IPS-15b (cell line): Measurements from ENCODE around the gene TSHZ2.
"Not testable (repeated sequence)": the region's sequence is repeated elsewhere in the genome, so short reads cannot be mapped to it uniquely, and the experiment has no call there.

ENCODE experiments used
- H3K27me3 ChIP-seq: one replicate; pipeline ENCODE4 v1.6.1; 2013; ENCODE audit warnings: low read length; ENCODE audit not compliant: control insufficient read depth, insufficient read depth
- H3K36me3 ChIP-seq: one replicate; pipeline ENCODE4 v1.6.1; 2013; ENCODE audit warnings: low read length; ENCODE audit not compliant: control insufficient read depth, insufficient read depth
- H3K4me1 ChIP-seq: one replicate; pipeline ENCODE4 v1.6.1; 2013; ENCODE audit warnings: mild to moderate bottlenecking, low read length; ENCODE audit not compliant: control insufficient read depth, insufficient read depth
- H3K4me3 ChIP-seq: one replicate; pipeline ENCODE4 v1.5.1; 2013; ENCODE audit warnings: low read depth, low read length
- H3K9ac ChIP-seq: one replicate; pipeline ENCODE4 v1.6.1; 2013; ENCODE audit warnings: low read depth, mild to moderate bottlenecking, low read length
- H3K9me3 ChIP-seq: one replicate; pipeline ENCODE4 v1.6.1; 2013; ENCODE audit warnings: mild to moderate bottlenecking, low read length; ENCODE audit not compliant: control insufficient read depth, insufficient read depth

The TSHZ2 gene

GRCh38 chr20:53020376-53020775, 48.2 kb downstream of the TSHZ2 start:
- Histone ChIP-seq H3K4me3 (no peak overlapping the region), H3K4me1 (no peaks in the 10 kb centered on the region), H3K9ac (no peak overlapping the region), H3K27me3 (no peaks in the 10 kb centered on the region), H3K9me3 (no peaks in the 10 kb centered on the region), H3K36me3 (no peaks in the 10 kb centered on the region)

GRCh38 chr20:53020834-53021233, 48.7 kb downstream of the TSHZ2 start:
- H3K9me3 ChIP-seq, result no peaks in the 10 kb centered on the region
- no peak overlapping the region for H3K9ac ChIP-seq
- no peaks in the 10 kb centered on the region for H3K4me1 ChIP-seq
- no peaks in the 10 kb centered on the region for H3K36me3 ChIP-seq
- no peak overlapping the region for H3K4me3 ChIP-seq
- no peaks in the 10 kb centered on the region for H3K27me3 ChIP-seq

GRCh38 chr20:53021934-53022333, 49.8 kb downstream of the TSHZ2 start:
- H3K4me1 ChIP-seq, result no peaks in the 10 kb centered on the region
- H3K9me3 ChIP-seq, result no peaks in the 10 kb centered on the region
- no peak overlapping the region for H3K9ac ChIP-seq
- H3K36me3 ChIP-seq, result no peaks in the 10 kb centered on the region
- no peaks in the 10 kb centered on the region for H3K27me3 ChIP-seq
- H3K4me3 ChIP-seq, result no peak overlapping the region

- Histone ChIP-seq H3K9me3 (no peaks in the 10 kb centered on the region), H3K4me1 (no peaks in the 10 kb centered on the region), H3K9ac (no peak overlapping the region), H3K36me3 (no peaks in the 10 kb centered on the region), H3K4me3 (no peak overlapping the region), H3K27me3 (no peaks in the 10 kb centered on the region)
Observed at GRCh38 chr20:53023732-53024520, 51.8 kb downstream of the TSHZ2 start.

- H3K9me3 ChIP-seq, H3K4me3 ChIP-seq, H3K36me3 ChIP-seq, H3K27me3 ChIP-seq, H3K4me1 ChIP-seq, H3K9ac ChIP-seq: not testable (repeated sequence)
Observed at GRCh38 chr20:53024653-53025052, 52.5 kb downstream of the TSHZ2 start.

- H3K9ac ChIP-seq, result no peak overlapping the region
- no peaks in the 10 kb centered on the region for H3K4me1 ChIP-seq
- H3K36me3 ChIP-seq, result no peaks in the 10 kb centered on the region
- H3K4me3 ChIP-seq, result no peak overlapping the region
- no peaks in the 10 kb centered on the region for H3K27me3 ChIP-seq
- H3K9me3 ChIP-seq, result no peaks in the 10 kb centered on the region
Observed at GRCh38 chr20:53027089-53027488, 54.9 kb downstream of the TSHZ2 start.

GRCh38 chr20:53028337-53029007, 56.3 kb downstream of the TSHZ2 start:
- Histone ChIP-seq H3K4me1 (no peaks in the 10 kb centered on the region), H3K9ac (no peak overlapping the region), H3K4me3 (no peak overlapping the region), H3K36me3 (no peaks in the 10 kb centered on the region), H3K9me3 (no peaks in the 10 kb centered on the region), H3K27me3 (no peaks in the 10 kb centered on the region)

GRCh38 chr20:53030061-53030460, 57.9 kb downstream of the TSHZ2 start:
- Histone ChIP-seq H3K9ac (no peak overlapping the region), H3K27me3 (no peaks in the 10 kb centered on the region), H3K4me3 (no peak overlapping the region), H3K9me3 (no peaks in the 10 kb centered on the region), H3K4me1 (no peaks in the 10 kb centered on the region), H3K36me3 (no peaks in the 10 kb centered on the region)

- H3K4me1 ChIP-seq, result no peaks in the 10 kb centered on the region
- H3K4me3 ChIP-seq, result no peak overlapping the region
- H3K36me3 ChIP-seq, result no peaks in the 10 kb centered on the region
- H3K27me3 ChIP-seq, result no peaks in the 10 kb centered on the region
- H3K9ac ChIP-seq, result no peak overlapping the region
- H3K9me3 ChIP-seq, result no peaks in the 10 kb centered on the region
Observed at GRCh38 chr20:53032046-53032445, 59.9 kb downstream of the TSHZ2 start.

GRCh38 chr20:53032478-53032932, 60.3 kb downstream of the TSHZ2 start:
- Histone ChIP-seq H3K4me1 (no peaks in the 10 kb centered on the region), H3K9ac (no peak overlapping the region), H3K4me3 (no peak overlapping the region), H3K27me3 (no peaks in the 10 kb centered on the region), H3K36me3 (no peaks in the 10 kb centered on the region), H3K9me3 (no peaks in the 10 kb centered on the region)

GRCh38 chr20:53033176-53033575, 61.0 kb downstream of the TSHZ2 start:
- H3K36me3 ChIP-seq, result no peaks in the 10 kb centered on the region
- no peaks in the 10 kb centered on the region for H3K4me1 ChIP-seq
- no peaks in the 10 kb centered on the region for H3K9me3 ChIP-seq
- no peak overlapping the region for H3K9ac ChIP-seq
- no peaks in the 10 kb centered on the region for H3K27me3 ChIP-seq
- no peak overlapping the region for H3K4me3 ChIP-seq

GRCh38 chr20:53034899-53035298, 62.7 kb downstream of the TSHZ2 start:
- H3K4me1 ChIP-seq, result no peaks in the 10 kb centered on the region
- H3K9me3 ChIP-seq, result no peaks in the 10 kb centered on the region
- no peaks in the 10 kb centered on the region for H3K36me3 ChIP-seq
- H3K9ac ChIP-seq, result no peak overlapping the region
- H3K27me3 ChIP-seq, result no peaks in the 10 kb centered on the region
- H3K4me3 ChIP-seq, result no peak overlapping the region
